ENCODE measurements around the gene ODF2L.

DNA sequence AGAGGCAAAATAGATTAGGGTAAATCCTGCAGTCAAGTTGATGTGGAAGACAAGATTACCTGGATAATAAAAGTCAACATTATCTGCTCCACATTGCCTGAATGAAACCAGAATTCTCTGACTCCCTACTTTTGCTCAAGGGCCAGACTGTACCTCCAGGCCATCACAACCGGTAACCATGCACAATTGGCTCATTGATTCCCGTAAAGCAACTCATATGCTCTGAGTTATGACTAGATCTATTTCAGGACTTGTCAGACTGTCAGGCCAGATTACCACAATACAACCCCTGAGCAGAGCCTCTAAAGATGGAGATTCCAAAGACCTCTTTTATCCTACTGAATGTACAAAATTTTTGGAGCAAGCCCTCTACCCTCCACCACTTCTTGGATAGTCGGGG lies 90.4 kb downstream of the ODF2L start:
- TF ChIP-seq POLR2A (IDR thresholded peaks at IDR 0.05; ENCODE audit: insufficient read depth in 1 of 2, low read depth in 2 of 2, low read length in 2 of 2) (no peak), ZNF883 (CRISPR knock-in tag; IDR thresholded peaks at IDR 0.05; ENCODE audit: not compliant biosample characterization) (no peak), CTCF (CRISPR knock-in tag; IDR thresholded peaks at IDR 0.05) (no peak), BRF2 (CRISPR knock-in tag; IDR thresholded peaks at IDR 0.05) (no peak), PCBP2 (optimal IDR thresholded peaks at IDR 0.05; ENCODE audit: low read depth, low read length, poor library complexity, severe bottlenecking) (no peak), MTF1 (CRISPR knock-in tag; IDR thresholded peaks at IDR 0.05) (no peak), PRDM10 (CRISPR knock-in tag; IDR thresholded peaks at IDR 0.05; ENCODE audit: low read depth) (no peak), GLI4 (CRISPR knock-in tag; IDR thresholded peaks at IDR 0.05; ENCODE audit: borderline replicate concordance) (no peak), ZNF766 (CRISPR knock-in tag; IDR thresholded peaks at IDR 0.05; ENCODE audit: borderline replicate concordance) (no peak)

Measured in HepG2 (cell line).